H1 (cell line): ENCODE data around the gene LKAAEAR1. TPM values are rescaled to one million over a fixed set of nuclear protein-coding genes. Genes with fewer than 3 reads are reported as not detected.

Experiments
- CBX5 ChIP-seq: fragments of 300-800, 300-1000 bp; sonication (generic); IDR thresholded peaks from 2 replicates; pipeline ENCODE4 v1.7.1; 2016; ENCODE audit warnings: antibody characterized with exemption, low read length, low read depth
- CREB1 ChIP-seq: IDR thresholded peaks from 2 replicates; pipeline ENCODE4 v1.6.1; 2012; ENCODE audit warnings: inconsistent platforms
- RBBP5 ChIP-seq: IDR thresholded peaks from 2 replicates; pipeline ENCODE4 v1.7.1; 2012; ENCODE audit warnings: low read depth, mild to moderate bottlenecking, inconsistent platforms, low read length, moderate library complexity, borderline replicate concordance
- YY1 ChIP-seq: IDR thresholded peaks from 2 replicates; pipeline ENCODE4 v1.6.1; 2011; ENCODE audit warnings: low read depth, mild to moderate bottlenecking, low read length
- polyA plus RNA-seq, 7 experiments: library from polyadenylated mRNA; depleted of rRNA in 3 of 7; stranded (reverse) in 5 of 7; unstranded in 2 of 7; fragments of >200 nt in 5 of 7; fragments of 200-250 nt in 2 of 7; gene quantifications; 1 replicate in 5 of 7; 2 replicates in 1 of 7; 4 replicates in 1 of 7; pipeline versions ENCODE4 v1.2.1 to v1.2.3, GENCODE V29; 2011 to 2013; ENCODE audit warnings: missing spikeins in 2 of 7, mixed read lengths in 2 of 7
- total RNA-seq: library from RNA; stranded (reverse); fragmentation: NEBNext Ultra II Directional; extraction: Animal tissue kit (Norgen Biotek cat#: 25700); gene quantifications from 2 replicates; pipeline ENCODE4 v1.2.1, GENCODE V29; 2021

LKAAEAR1 gene
- total and polyA plus RNA-seq, 2 of the 8 experiments (the other 6 are each of a cell fraction or from before 2014, with no cell fraction given): 0.41 to 0.53 TPM

GRCh38 chr20:64100566-64100888, 16.3 kb upstream of the LKAAEAR1 start (continued):
- no peak for TF ChIP-seq RBBP5
- no peak for TF ChIP-seq CBX5
- no peak for TF ChIP-seq CREB1
- TF ChIP-seq YY1: no peak
